H1 (cell line): Measurements from ENCODE around the gene BNIP5. TPM values are rescaled to one million over a fixed set of nuclear protein-coding genes. Genes with fewer than 3 reads are reported as not detected.

Experiments
- CTCF ChIA-PET: fragments of 300-600 bp; sonication (Branson Sonifier 250); formaldehyde crosslinking; loops from one replicate; lab custom pipeline; 2021; ENCODE audit not compliant: partially characterized antibody; lab: Charles Lee
- POLR2A ChIA-PET: fragments of 300-600 bp; sonication (Branson Sonifier 250); formaldehyde crosslinking; loops from one replicate; lab custom pipeline; 2021; ENCODE audit warnings: inconsistent platforms; ENCODE audit not compliant: partially characterized antibody; lab: Charles Lee
- DNase-seq, 2 experiments: peaks; one replicate each; pipeline versions ENCODE4 v3.0.0 to v3.0.0-alpha.2; 2010 to 2022; ENCODE audit warnings: low spot score in 2 of 2, low read depth in 1 of 2, mixed read lengths in 1 of 2
- FAIRE-seq: peaks from 2 replicates; lab custom pipeline; 2011; peaks lifted over from hg19 to GRCh38; lab: Jason Lieb, UNC
- H2AFZ ChIP-seq: 2 replicates; pipeline ENCODE4 v1.8.1; 2012; ENCODE audit warnings: low read length, inconsistent platforms
- H2AK5ac ChIP-seq: 2 replicates; pipeline ENCODE4 v1.6.1; 2013; ENCODE audit warnings: low read depth, low read length
- H2BK120ac ChIP-seq: replicated peaks from 2 replicates; pipeline ENCODE3; 2013; ENCODE audit warnings: low read depth, low read length, inconsistent platforms
- H2BK12ac ChIP-seq: 2 replicates; pipeline ENCODE4 v1.6.1; 2013; ENCODE audit warnings: low read depth, low read length
- H2BK15ac ChIP-seq: 2 replicates; pipeline ENCODE4 v1.6.1; 2013; ENCODE audit warnings: low read length
- H2BK20ac ChIP-seq: 2 replicates; pipeline ENCODE4 v1.6.1; 2013; ENCODE audit warnings: low read length
- H2BK5ac ChIP-seq: 2 replicates; pipeline ENCODE4 v1.6.1; 2013; ENCODE audit warnings: low read depth, low read length
- H3K14ac ChIP-seq: 2 replicates; pipeline ENCODE4 v1.6.1; 2013; ENCODE audit warnings: inconsistent platforms; ENCODE audit not compliant: insufficient read length
- H3K18ac ChIP-seq: 2 replicates; pipeline ENCODE4 v1.6.1; 2013; ENCODE audit warnings: low read length; ENCODE audit errors: extremely low read depth
- H3K23ac ChIP-seq: 2 replicates; pipeline ENCODE4 v1.6.1; 2013; ENCODE audit warnings: inconsistent platforms; ENCODE audit not compliant: insufficient read length
- H3K23me2 ChIP-seq: 2 replicates; pipeline ENCODE4 v1.6.1; 2013; ENCODE audit warnings: low read depth, low read length
- H3K27ac ChIP-seq: 2 replicates; pipeline ENCODE4 v1.6.1; 2011; ENCODE audit warnings: low read depth, low read length, inconsistent platforms
- H3K27me3 ChIP-seq, 4 experiments: replicated peaks in 1 of 4; 1 replicate in 1 of 4; 2 replicates in 3 of 4; pipeline versions ENCODE4 v1.6.1 to v1.8.1; 2011 to 2013; ENCODE audit warnings: low read length in 3 of 4, mild to moderate bottlenecking in 3 of 4, inconsistent platforms in 2 of 4, mixed read lengths in 2 of 4, moderate library complexity in 1 of 4; ENCODE audit not compliant: control insufficient read depth in 3 of 4, insufficient read depth in 3 of 4; ENCODE audit errors: extremely low read depth in 1 of 4
- H3K36me3 ChIP-seq, 4 experiments: 2 replicates each; pipeline versions ENCODE4 v1.6.1 to v1.8.1; 2011 to 2013; ENCODE audit warnings: mild to moderate bottlenecking in 4 of 4, low read length in 3 of 4, moderate library complexity in 2 of 4, control low read depth in 1 of 4, inconsistent platforms in 1 of 4; ENCODE audit not compliant: insufficient read depth in 4 of 4, control insufficient read depth in 2 of 4
- H3K4ac ChIP-seq: replicated peaks from 2 replicates; pipeline ENCODE3; 2013; ENCODE audit warnings: low read length, low read depth, mixed read lengths, inconsistent platforms; ENCODE audit not compliant: insufficient read length
- H3K4me1 ChIP-seq, 4 experiments: replicated peaks in 1 of 4; 1 replicate in 1 of 4; 2 replicates in 3 of 4; pipeline versions ENCODE4 v1.6.1 to v1.8.1; 2011 to 2013; ENCODE audit warnings: low read length in 3 of 4, inconsistent platforms in 2 of 4, mixed read lengths in 1 of 4; ENCODE audit not compliant: insufficient read depth in 4 of 4, control insufficient read depth in 3 of 4
- H3K4me2 ChIP-seq, 2 experiments: 2 replicates each; pipeline versions ENCODE4 v1.6.1 to v1.8.1; 2011 to 2013; ENCODE audit warnings: low read depth in 2 of 2, low read length in 2 of 2, control low read depth in 1 of 2, inconsistent platforms in 1 of 2, mild to moderate bottlenecking in 1 of 2; ENCODE audit not compliant: insufficient read depth in 1 of 2
- H3K4me3 ChIP-seq, 4 experiments: fragments of 200-600, 300-600 bp in 1 of 4; sonication (generic), shearing (Covaris generic), sonication (Bioruptor Twin) in 1 of 4; 2 replicates each; pipeline versions ENCODE4 v1.5.1 to v1.8.1; 2011 to 2016; ENCODE audit warnings: low read length in 4 of 4, low read depth in 3 of 4, control low read depth in 2 of 4, inconsistent platforms in 2 of 4, mild to moderate bottlenecking in 2 of 4, mixed read lengths in 1 of 4, moderate library complexity in 1 of 4; ENCODE audit not compliant: insufficient read depth in 2 of 4; ENCODE audit errors: extremely low read depth in 1 of 4
- H3K56ac ChIP-seq: replicated peaks from 2 replicates; pipeline ENCODE3; 2013; ENCODE audit warnings: low read depth, mild to moderate bottlenecking, mixed read lengths, low read length, inconsistent platforms; ENCODE audit not compliant: insufficient read length
- H3K79me1 ChIP-seq: 2 replicates; pipeline ENCODE4 v1.6.1; 2013; ENCODE audit warnings: low read depth, low read length, control low read depth
- H3K79me2 ChIP-seq, 2 experiments: 2 replicates each; pipeline versions ENCODE4 v1.6.1 to v1.8.1; 2012 to 2013; ENCODE audit warnings: low read length in 2 of 2, mild to moderate bottlenecking in 2 of 2, inconsistent platforms in 1 of 2; ENCODE audit not compliant: insufficient read depth in 2 of 2, control insufficient read depth in 1 of 2
- H3K9ac ChIP-seq, 4 experiments: replicated peaks in 1 of 4; 1 replicate in 1 of 4; 2 replicates in 3 of 4; pipeline versions ENCODE4 v1.6.1 to v1.8.1; 2011 to 2013; ENCODE audit warnings: low read depth in 3 of 4, low read length in 3 of 4, control low read depth in 2 of 4, mild to moderate bottlenecking in 2 of 4, moderate library complexity in 2 of 4, inconsistent platforms in 1 of 4; ENCODE audit errors: extremely low read depth in 1 of 4
- H3K9me3 ChIP-seq, 2 experiments: 2 replicates each; pipeline versions ENCODE4 v1.6.1 to v1.8.1; 2012 to 2013; ENCODE audit warnings: mild to moderate bottlenecking in 2 of 2, moderate library complexity in 2 of 2, control low read depth in 1 of 2, inconsistent platforms in 1 of 2, low read depth in 1 of 2, low read length in 1 of 2, mixed read lengths in 1 of 2; ENCODE audit not compliant: insufficient read depth in 2 of 2
- H4K20me1 ChIP-seq, 2 experiments: replicated peaks in 1 of 2; 2 replicates each; pipeline versions ENCODE3 to v1.8.1; 2011 to 2013; ENCODE audit warnings: inconsistent platforms in 2 of 2, low read length in 2 of 2, mild to moderate bottlenecking in 1 of 2; ENCODE audit not compliant: insufficient read depth in 2 of 2, control insufficient read depth in 1 of 2
- H4K5ac ChIP-seq: 2 replicates; pipeline ENCODE4 v1.6.1; 2013; ENCODE audit warnings: low read length, low read depth, mixed read lengths, inconsistent platforms; ENCODE audit not compliant: insufficient read length
- H4K8ac ChIP-seq: 2 replicates; pipeline ENCODE4 v1.8.0; 2013; ENCODE audit warnings: mild to moderate bottlenecking, moderate library complexity, low read length, inconsistent platforms; ENCODE audit not compliant: insufficient read depth; ENCODE audit errors: extremely low read depth
- H4K91ac ChIP-seq: replicated peaks from 2 replicates; pipeline ENCODE3; 2013; ENCODE audit warnings: low read length, mixed read lengths, inconsistent platforms; ENCODE audit not compliant: insufficient read length
- ATF2 ChIP-seq: IDR thresholded peaks from 2 replicates; pipeline ENCODE4 v1.6.1; 2012; ENCODE audit warnings: low read length, inconsistent platforms
- ATF3 ChIP-seq: IDR thresholded peaks from 2 replicates; pipeline ENCODE4 v1.6.1; 2011; ENCODE audit warnings: low read depth, mild to moderate bottlenecking, low read length; ENCODE audit not compliant: insufficient read depth
- CBX5 ChIP-seq: fragments of 300-800, 300-1000 bp; sonication (generic); IDR thresholded peaks from 2 replicates; pipeline ENCODE4 v1.7.1; 2016; ENCODE audit warnings: antibody characterized with exemption, low read length, low read depth
- CEBPB ChIP-seq: IDR thresholded peaks from 2 replicates; pipeline ENCODE4 v1.6.1; 2012; ENCODE audit warnings: low read depth, low read length
- E2F6 ChIP-seq: IDR thresholded peaks from 2 replicates; pipeline ENCODE4 v1.6.1; 2012; ENCODE audit warnings: inconsistent platforms
- HDAC2 ChIP-seq, 2 experiments: fragments of 300-600 bp in 1 of 2; sonication (generic) in 1 of 2; IDR thresholded peaks; 2 replicates each; pipeline ENCODE4 v1.6.1; 2011 to 2012; ENCODE audit warnings: low read depth in 2 of 2, low read length in 2 of 2, mild to moderate bottlenecking in 2 of 2, moderate library complexity in 2 of 2, borderline replicate concordance in 1 of 2, inconsistent platforms in 1 of 2
- MAX ChIP-seq: IDR thresholded peaks from 2 replicates; pipeline ENCODE4 v1.6.1; 2012; ENCODE audit warnings: inconsistent platforms
- NANOG ChIP-seq: IDR thresholded peaks from 2 replicates; pipeline ENCODE4 v1.6.1; 2011; ENCODE audit warnings: low read length, low read depth, mild to moderate bottlenecking, inconsistent platforms; ENCODE audit not compliant: insufficient read depth, poor library complexity, severe bottlenecking
- SP2 ChIP-seq: IDR thresholded peaks from 2 replicates; pipeline ENCODE4 v1.6.1; 2012; ENCODE audit warnings: mild to moderate bottlenecking, low read length, inconsistent platforms
- TEAD4 ChIP-seq: IDR thresholded peaks from 2 replicates; pipeline ENCODE4 v1.6.1; 2012; ENCODE audit warnings: low read depth, low read length, inconsistent platforms, mixed read lengths
- ZNF274 ChIP-seq: IDR thresholded peaks from 2 replicates; pipeline ENCODE4 v1.7.0; 2012; ENCODE audit warnings: low read length, borderline replicate concordance; ENCODE audit errors: extremely low read depth
- WGBS, 2 experiments: shearing (Covaris generic) in 1 of 2; methylation state at CpG; one replicate each; pipeline versions ENCODE4 v1.1.6 to v1.1.7; 2013 to 2015; ENCODE audit warnings: low lambda C conversion rate in 2 of 2, mixed read lengths in 2 of 2, inconsistent platforms in 1 of 2, low coverage in 1 of 2, missing lambda C conversion rate in 1 of 2; ENCODE audit not compliant: insufficient replicate concordance in 2 of 2, insufficient coverage in 1 of 2, insufficient read length in 1 of 2; ENCODE audit errors: extremely low coverage in 1 of 2, missing lambda C conversion rate in 1 of 2; 5-methylcytosine and 5-hydroxymethylcytosine counted together
- polyA plus RNA-seq, 7 experiments: library from polyadenylated mRNA; depleted of rRNA in 3 of 7; stranded (reverse) in 5 of 7; unstranded in 2 of 7; fragments of >200 nt in 5 of 7; fragments of 200-250 nt in 2 of 7; gene quantifications; 1 replicate in 5 of 7; 2 replicates in 1 of 7; 4 replicates in 1 of 7; pipeline versions ENCODE4 v1.2.1 to v1.2.3, GENCODE V29; 2011 to 2013; ENCODE audit warnings: missing spikeins in 2 of 7, mixed read lengths in 2 of 7
- total RNA-seq: library from RNA; stranded (reverse); fragmentation: NEBNext Ultra II Directional; extraction: Animal tissue kit (Norgen Biotek cat#: 25700); gene quantifications from 2 replicates; pipeline ENCODE4 v1.2.1, GENCODE V29; 2021

The BNIP5 gene
- total and polyA plus RNA-seq, 2 of the 8 experiments (the other 6 are each of a cell fraction or from before 2014, with no cell fraction given): not detected

GRCh38 chr6:36377594-36377993 is 40.9 kb upstream of the BNIP5 start:
- no peaks in the 10 kb centered on the region; the same call in 1 of the 2 replicates for H3K23me2 ChIP-seq
- H3K56ac ChIP-seq: no peak overlapping the region
- H4K20me1 ChIP-seq: no peaks in the 10 kb centered on the region
- H3K23ac ChIP-seq: no peak overlapping the region
- no peak overlapping the region for H4K8ac ChIP-seq
- no peak overlapping the region for H3K4me3 ChIP-seq
- H4K91ac ChIP-seq: no peak overlapping the region
- FAIRE-seq (no peak), DNase-seq (no peak)
- H3K9ac ChIP-seq: no peak overlapping the region
- H2AK5ac ChIP-seq: no peak overlapping the region
- H3K4ac ChIP-seq: no peak overlapping the region
- H3K27me3 ChIP-seq: no peaks in the 10 kb centered on the region
- no peak overlapping the region for H2AFZ ChIP-seq
- CTCF ChIA-PET: interaction anchor here (0.5 kb wide), 1 partner anchor 27 kb away, joined by 4 read pairs; no protein-coding TSS in a partner anchor
- H3K79me2 ChIP-seq: no peaks in the 10 kb centered on the region
- H3K18ac ChIP-seq: no peak overlapping the region
- H3K36me3 ChIP-seq: no peaks in the 10 kb centered on the region
- no peaks in the 10 kb centered on the region for H3K79me1 ChIP-seq
- POLR2A ChIA-PET: no interaction called here
- no peak overlapping the region for H3K14ac ChIP-seq
- H3K9me3 ChIP-seq: no peaks in the 10 kb centered on the region
- WGBS, 2 experiments: 83% methylated on average over 5 of the region's 5 CpGs; no CpG with 5 or more reads in 1 of the 2 experiments
- H2BK5ac ChIP-seq: no peak overlapping the region
- no peak overlapping the region for H3K27ac ChIP-seq
- peaks cover 0 to 10% (median 5%) of the 10 kb centered on the region in 4 experiments; a peak in 4 of 7 replicates for H3K4me1 ChIP-seq
- H2BK15ac ChIP-seq: no peak overlapping the region
- H2BK120ac ChIP-seq: no peak overlapping the region
- H3K4me2 ChIP-seq: no peak overlapping the region
- H2BK12ac ChIP-seq: no peak overlapping the region
- H4K5ac ChIP-seq: no peak overlapping the region
- no peak overlapping the region for H2BK20ac ChIP-seq
- no peak for TF ChIP-seq TEAD4
- no peak for TF ChIP-seq ATF2
- no peak for TF ChIP-seq ZNF274
- no peak for TF ChIP-seq CBX5
- TF ChIP-seq MAX: no peak
- TF ChIP-seq E2F6: no peak
- no peak for TF ChIP-seq ATF3
- no peak for TF ChIP-seq SP2
- TF ChIP-seq HDAC2 (IDR thresholded peaks at IDR 0.05; ENCODE audit: borderline replicate concordance in 1 of 2, low read depth in 2 of 2, low read length in 2 of 2): no peak
- no peak for TF ChIP-seq CEBPB
- TF ChIP-seq NANOG: no peak
